ENCODE data around the gene GSDME. TPM values are rescaled to one million over a fixed set of nuclear protein-coding genes. Genes with fewer than 3 reads are reported as not detected.

Gene GSDME
- total RNA-seq, 1 experiment from 2014 or later: 46.1 TPM

DNA sequence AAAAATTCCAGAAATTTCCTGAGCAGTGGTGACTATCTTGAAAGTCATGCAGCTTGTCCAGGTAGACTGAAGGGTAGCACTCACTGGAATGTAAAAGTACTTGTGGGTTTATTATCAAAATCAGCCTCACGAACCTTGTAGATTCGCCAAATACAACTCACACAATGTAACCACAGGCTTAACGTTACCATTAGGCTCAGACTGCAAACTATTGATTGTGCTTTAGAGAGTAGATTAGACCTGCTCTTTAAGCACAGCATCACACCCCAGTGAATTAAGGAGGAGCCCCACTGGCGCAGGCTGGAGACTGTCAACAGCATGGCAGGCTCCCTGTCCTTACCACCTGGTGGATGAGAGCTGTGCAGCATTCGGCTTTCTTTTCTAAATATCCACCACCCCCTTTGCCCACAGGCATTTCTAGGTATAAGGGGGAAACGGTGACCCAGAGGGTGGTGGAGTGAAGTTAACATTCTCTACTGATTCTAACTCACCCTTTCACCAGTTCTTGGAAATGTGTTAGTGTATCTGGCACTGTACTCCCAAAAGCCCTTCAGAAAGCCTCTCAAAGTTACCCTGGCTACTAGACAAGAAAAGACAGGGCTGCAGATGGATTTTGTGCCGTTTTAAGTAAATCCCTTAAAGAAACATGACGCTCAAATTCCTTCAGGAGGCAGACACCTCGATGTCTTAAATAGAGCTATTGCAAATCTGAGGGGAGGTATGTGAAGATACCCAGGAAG, 56.6 kb downstream of the GSDME start:
- peaks cover 30% of the 10 kb centered on the region for H3K4me1 Mint-ChIP-seq (ENCODE audit: insufficient read depth, unreplicated experiment)
- TF ChIP-seq, protein P1, sequence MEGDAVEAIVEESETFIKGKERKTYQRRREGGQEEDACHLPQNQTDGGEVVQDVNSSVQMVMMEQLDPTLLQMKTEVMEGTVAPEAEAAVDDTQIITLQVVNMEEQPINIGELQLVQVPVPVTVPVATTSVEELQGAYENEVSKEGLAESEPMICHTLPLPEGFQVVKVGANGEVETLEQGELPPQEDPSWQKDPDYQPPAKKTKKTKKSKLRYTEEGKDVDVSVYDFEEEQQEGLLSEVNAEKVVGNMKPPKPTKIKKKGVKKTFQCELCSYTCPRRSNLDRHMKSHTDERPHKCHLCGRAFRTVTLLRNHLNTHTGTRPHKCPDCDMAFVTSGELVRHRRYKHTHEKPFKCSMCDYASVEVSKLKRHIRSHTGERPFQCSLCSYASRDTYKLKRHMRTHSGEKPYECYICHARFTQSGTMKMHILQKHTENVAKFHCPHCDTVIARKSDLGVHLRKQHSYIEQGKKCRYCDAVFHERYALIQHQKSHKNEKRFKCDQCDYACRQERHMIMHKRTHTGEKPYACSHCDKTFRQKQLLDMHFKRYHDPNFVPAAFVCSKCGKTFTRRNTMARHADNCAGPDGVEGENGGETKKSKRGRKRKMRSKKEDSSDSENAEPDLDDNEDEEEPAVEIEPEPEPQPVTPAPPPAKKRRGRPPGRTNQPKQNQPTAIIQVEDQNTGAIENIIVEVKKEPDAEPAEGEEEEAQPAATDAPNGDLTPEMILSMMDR (IDR thresholded peaks at IDR 0.05; ENCODE audit: unreplicated experiment): no peak
- H3K9me3 Mint-ChIP-seq (ENCODE audit: unreplicated experiment): no peaks in the 10 kb centered on the region
- H3K4me3 Mint-ChIP-seq (ENCODE audit: unreplicated experiment): no peak overlapping the region
- H3K27ac Mint-ChIP-seq (ENCODE audit: low read depth, unreplicated experiment): no peak overlapping the region
- intact Hi-C loops (cut with micrococcal nuclease): no loop called here
- DNase-seq (ENCODE audit: unreplicated experiment): no peak
- H3K36me3 Mint-ChIP-seq (ENCODE audit: insufficient read depth, unreplicated experiment): peaks cover 40% of the 10 kb centered on the region
- BruUV-seq (replicated peaks): no TSS peak
- H3K27me3 Mint-ChIP-seq (ENCODE audit: insufficient read depth, unreplicated experiment): no peaks in the 10 kb centered on the region
- ChIA-PET POLR2A (interaction anchor here (0.7 to 3.2 kb wide), 6 partner anchors 9 to 425 kb away, joined by 3 to 18 read pairs (median 5); partner anchors contain the start of gene CYCS), CTCF (interaction anchor here (0.6 to 1.5 kb wide), 7 partner anchors 11 to 397 kb away, joined by 3 to 7 read pairs (median 3); no protein-coding TSS in a partner anchor)

DNA sequence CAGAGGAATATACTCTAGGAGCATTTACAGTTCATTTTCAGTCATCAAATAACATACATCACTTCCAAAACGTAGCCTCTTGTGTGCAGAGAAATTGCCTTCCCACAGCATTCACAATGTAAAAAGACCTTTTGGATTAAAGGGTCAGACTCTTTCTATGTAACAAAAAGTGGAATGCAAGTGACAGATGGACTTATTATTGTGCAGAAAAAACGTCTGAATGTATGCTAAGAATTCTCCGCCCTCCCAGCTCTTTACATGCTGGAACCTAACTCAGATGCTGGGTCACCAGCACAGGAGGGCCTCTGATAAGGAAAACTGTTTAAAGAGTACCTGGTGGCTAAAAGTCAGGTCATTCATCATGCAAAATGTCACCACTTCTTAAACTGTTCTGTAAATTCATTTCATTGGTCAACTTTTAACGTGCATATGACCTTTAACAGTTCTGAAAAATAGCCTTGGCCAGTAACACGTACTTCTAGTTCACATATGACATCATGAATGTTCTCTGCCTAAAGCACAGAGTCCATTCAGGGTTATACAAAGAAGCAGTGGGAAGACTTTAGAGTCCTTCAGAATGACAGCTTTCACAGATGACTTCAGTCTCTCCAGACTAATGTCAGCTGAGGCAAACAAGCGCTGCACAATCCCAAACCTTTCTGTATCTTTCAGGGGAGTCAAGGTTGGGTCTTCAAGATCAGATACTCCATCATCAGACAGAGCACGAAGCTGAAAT, 58.6 kb downstream of the GSDME start:
- BruUV-seq (replicated peaks): TSS peak; percentile 70
- Mint-ChIP-seq H3K4me3 (ENCODE audit: unreplicated experiment) (no peak overlapping the region), H3K36me3 (ENCODE audit: insufficient read depth, unreplicated experiment) (peaks cover 33% of the 10 kb centered on the region), H3K27me3 (ENCODE audit: insufficient read depth, unreplicated experiment) (no peaks in the 10 kb centered on the region), H3K9me3 (ENCODE audit: unreplicated experiment) (no peaks in the 10 kb centered on the region), H3K27ac (ENCODE audit: low read depth, unreplicated experiment) (no peak overlapping the region), H3K4me1 (ENCODE audit: insufficient read depth, unreplicated experiment) (peaks cover 29% of the 10 kb centered on the region)
- intact Hi-C loops (cut with micrococcal nuclease): no loop called here
- ChIA-PET CTCF (interaction anchor here (0.6 to 1.5 kb wide), 5 partner anchors 9 to 1496 kb away, joined by 3 to 4 read pairs (median 3); no protein-coding TSS in a partner anchor), POLR2A (interaction anchor here (0.7 to 1.5 kb wide), 2 partner anchors 12 to 16 kb away, joined by 3 read pairs; no protein-coding TSS in a partner anchor)
- no peak for DNase-seq (ENCODE audit: unreplicated experiment)
- TF ChIP-seq, protein P1 (IDR thresholded peaks at IDR 0.05; ENCODE audit: unreplicated experiment): no peak

DNA sequence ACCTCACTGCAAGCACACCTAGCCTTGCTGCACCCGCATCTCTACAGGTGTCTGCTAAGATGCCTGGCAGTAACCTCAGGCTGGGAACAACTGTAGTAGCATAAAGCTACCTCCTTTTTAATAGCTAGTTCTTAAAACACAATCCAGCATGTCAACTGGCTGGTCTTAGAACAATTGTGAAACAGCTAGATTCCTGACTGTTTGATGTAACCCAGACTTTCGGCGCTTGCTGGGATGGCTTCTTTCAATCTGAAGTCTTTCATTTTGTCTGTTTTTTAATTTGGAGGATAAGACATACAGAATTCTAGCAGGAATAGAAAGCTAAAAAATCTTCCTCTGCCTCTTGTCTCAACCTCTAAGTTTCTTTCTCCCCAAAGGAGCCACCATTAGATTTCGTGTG, 59.8 kb downstream of the GSDME start:
- TF ChIP-seq, protein P1 (IDR thresholded peaks at IDR 0.05; ENCODE audit: unreplicated experiment): no peak
- CTCF ChIA-PET: interaction anchor here (0.7 to 1.4 kb wide), 2 partner anchors 33 to 316 kb away, joined by 3 read pairs; no protein-coding TSS in a partner anchor
- Mint-ChIP-seq H3K4me1 (ENCODE audit: insufficient read depth, unreplicated experiment) (peaks cover 16% of the 10 kb centered on the region), H3K9me3 (ENCODE audit: unreplicated experiment) (no peaks in the 10 kb centered on the region), H3K36me3 (ENCODE audit: insufficient read depth, unreplicated experiment) (peaks cover 22% of the 10 kb centered on the region), H3K27me3 (ENCODE audit: insufficient read depth, unreplicated experiment) (no peaks in the 10 kb centered on the region), H3K4me3 (ENCODE audit: unreplicated experiment) (no peak overlapping the region), H3K27ac (ENCODE audit: low read depth, unreplicated experiment) (no peak overlapping the region)
- no peak for DNase-seq (ENCODE audit: unreplicated experiment)
- no TSS peak for BruUV-seq (replicated peaks)
- POLR2A ChIA-PET: interaction anchor here (1.2 kb wide), 1 partner anchor 8 kb away, joined by 4 read pairs; no protein-coding TSS in a partner anchor
- intact Hi-C loops (cut with micrococcal nuclease): no loop called here

DNA sequence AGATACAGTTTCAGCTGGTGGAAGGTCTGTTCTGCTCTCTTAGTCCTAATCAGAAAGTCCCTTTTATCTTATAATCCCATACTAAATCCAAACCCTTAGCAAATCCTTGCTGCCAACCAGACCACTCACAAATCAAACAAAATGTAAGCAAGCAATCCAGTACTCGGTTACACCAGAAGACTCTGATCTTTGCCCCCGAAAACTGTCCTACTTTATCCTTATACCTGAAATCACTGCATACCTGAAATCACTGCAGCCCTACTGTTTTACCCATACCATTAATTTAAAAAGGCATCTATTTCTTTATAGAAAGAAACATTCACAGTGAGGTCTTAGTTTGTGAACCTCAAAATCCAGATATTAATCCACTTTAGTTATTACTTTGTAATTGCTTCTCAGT, 64.7 kb downstream of the GSDME start:
- peaks cover 7% of the 10 kb centered on the region for H3K36me3 Mint-ChIP-seq (ENCODE audit: insufficient read depth, unreplicated experiment)
- ChIA-PET CTCF (interaction anchor here (0.6 kb wide), 1 partner anchor 1872 kb away, joined by 3 read pairs; no protein-coding TSS in a partner anchor), POLR2A (interaction anchor here (3.6 kb wide), 1 partner anchor 10 kb away, joined by 18 read pairs; no protein-coding TSS in a partner anchor)
- DNase-seq (ENCODE audit: unreplicated experiment): no peak
- no peaks in the 10 kb centered on the region for H3K9me3 Mint-ChIP-seq (ENCODE audit: unreplicated experiment)
- TF ChIP-seq, protein P1 (IDR thresholded peaks at IDR 0.05; ENCODE audit: unreplicated experiment): no peak
- H3K27me3 Mint-ChIP-seq (ENCODE audit: insufficient read depth, unreplicated experiment): no peaks in the 10 kb centered on the region
- intact Hi-C loops (cut with micrococcal nuclease): no loop called here
- peaks cover 5% of the 10 kb centered on the region for H3K4me1 Mint-ChIP-seq (ENCODE audit: insufficient read depth, unreplicated experiment)
- no peak overlapping the region for H3K27ac Mint-ChIP-seq (ENCODE audit: low read depth, unreplicated experiment)
- H3K4me3 Mint-ChIP-seq (ENCODE audit: unreplicated experiment): no peak overlapping the region
- no TSS peak for BruUV-seq (replicated peaks)

Measured in MCF 10A (cell line).